DND-41 (cell line): ENCODE measurements around the gene NENF.

ENCODE experiments used
- ATAC-seq: fragments of 200-7000 bp; cut with Tn5 transposase; 3 replicates; pipeline ENCODE4 v1.9.1; 2021; ENCODE audit warnings: low read depth; ENCODE audit not compliant: insufficient read depth
- DNase-seq: peaks from one replicate; pipeline ENCODE4 v3.0.0-alpha.2; 2020
- H2AFZ ChIP-seq: 2 replicates; pipeline ENCODE4 v1.6.0; 2012; ENCODE audit warnings: low read depth, low read length
- H3K27ac ChIP-seq: 2 replicates; pipeline ENCODE4 v1.5.1; 2012; ENCODE audit warnings: low read length, inconsistent platforms
- H3K27me3 ChIP-seq: fragments of 200-600 bp; sonication (generic); 2 replicates; pipeline ENCODE4 v1.6.0; 2012; ENCODE audit warnings: low read length, mild to moderate bottlenecking, inconsistent platforms; ENCODE audit not compliant: insufficient read depth, poor library complexity
- H3K36me3 ChIP-seq: 2 replicates; pipeline ENCODE4 v1.5.1; 2012; ENCODE audit warnings: low read length, inconsistent platforms; ENCODE audit not compliant: insufficient read depth
- H3K4me1 ChIP-seq: 2 replicates; pipeline ENCODE4 v1.5.1; 2012; ENCODE audit warnings: mild to moderate bottlenecking, low read length; ENCODE audit not compliant: insufficient read depth
- H3K4me2 ChIP-seq: 2 replicates; pipeline ENCODE4 v1.6.0; 2012; ENCODE audit warnings: mild to moderate bottlenecking, moderate library complexity, low read length, inconsistent platforms; ENCODE audit not compliant: insufficient read depth
- H3K4me3 ChIP-seq, 2 experiments: fragments of 200-600 bp in 1 of 2; shearing (Covaris generic) in 1 of 2; 2 replicates each; pipeline ENCODE4 v1.5.1; 2012 to 2016; ENCODE audit warnings: inconsistent platforms in 2 of 2, low read length in 2 of 2, mild to moderate bottlenecking in 2 of 2, low read depth in 1 of 2, moderate library complexity in 1 of 2
- H3K79me2 ChIP-seq: 2 replicates; pipeline ENCODE4 v1.6.0; 2012; ENCODE audit warnings: low read length, inconsistent platforms; ENCODE audit not compliant: insufficient read depth
- H3K9ac ChIP-seq: 2 replicates; pipeline ENCODE4 v1.6.0; 2012; ENCODE audit warnings: low read depth, mild to moderate bottlenecking, inconsistent platforms, low read length, moderate library complexity
- H3K9me3 ChIP-seq: 2 replicates; pipeline ENCODE4 v1.5.1; 2012; ENCODE audit warnings: low read length, moderate library complexity, mild to moderate bottlenecking, inconsistent platforms; ENCODE audit not compliant: insufficient read depth, severe bottlenecking
- H4K20me1 ChIP-seq: 2 replicates; pipeline ENCODE4 v1.6.0; 2012; ENCODE audit warnings: low read length; ENCODE audit not compliant: insufficient read depth
- CTCF ChIP-seq: IDR thresholded peaks from 2 replicates; pipeline ENCODE4 v1.5.1; 2012; ENCODE audit warnings: borderline replicate concordance, low read length, moderate library complexity, mild to moderate bottlenecking; ENCODE audit not compliant: poor library complexity, severe bottlenecking; ENCODE audit errors: extremely low read depth
- EZH2 ChIP-seq: IDR thresholded peaks from 3 replicates; pipeline ENCODE4 v1.6.1; 2012; ENCODE audit warnings: borderline replicate concordance, low read depth, mild to moderate bottlenecking, moderate library complexity, low read length, inconsistent platforms; ENCODE audit not compliant: severe bottlenecking

Gene NENF

GRCh38 chr1:212485571-212485912 lies 52.8 kb downstream of the NENF start:
- Histone ChIP-seq H3K9me3 (no peaks in the 10 kb centered on the region), H3K27me3 (peaks cover 7% of the 10 kb centered on the region), H4K20me1 (no peaks in the 10 kb centered on the region), H3K36me3 (no peaks in the 10 kb centered on the region), H3K9ac (no peak overlapping the region), H3K27ac (no peak overlapping the region), H3K4me1 (no peaks in the 10 kb centered on the region), H3K79me2 (no peaks in the 10 kb centered on the region), H3K4me3 (no peak overlapping the region), H3K4me2 (no peak overlapping the region), H2AFZ (no peak overlapping the region)
- DNase-seq (no peak), ATAC-seq (no peak)
- TF ChIP-seq EZH2 (no peak), CTCF (no peak)

GRCh38 chr1:212485913-212486618 lies 53.3 kb downstream of the NENF start:
- DNase-seq = no peak
- H3K4me2 ChIP-seq = no peak overlapping the region

GRCh38 chr1:212486619-212486975 lies 53.9 kb downstream of the NENF start:
- H3K4me3 ChIP-seq = no peak overlapping the region
- peaks cover 4% of the 10 kb centered on the region for H3K27me3 ChIP-seq
- no peaks in the 10 kb centered on the region for H3K9me3 ChIP-seq
- DNase-seq = no peak
- no peak overlapping the region for H3K4me2 ChIP-seq
- H3K79me2 ChIP-seq = no peaks in the 10 kb centered on the region
- no peaks in the 10 kb centered on the region for H4K20me1 ChIP-seq
- no peak overlapping the region for H3K9ac ChIP-seq
- no peak overlapping the region for H2AFZ ChIP-seq
- no peaks in the 10 kb centered on the region for H3K36me3 ChIP-seq
- H3K27ac ChIP-seq = no peak overlapping the region
- TF ChIP-seq EZH2 (no peak), CTCF (no peak)
- no peak for ATAC-seq
- H3K4me1 ChIP-seq = no peaks in the 10 kb centered on the region

More at GRCh38 chr1:212485913-212486618, 53.3 kb downstream of the NENF start:
- TF ChIP-seq CTCF = no peak
- no peak for TF ChIP-seq EZH2
- Histone ChIP-seq H4K20me1 (no peaks in the 10 kb centered on the region), H3K9ac (no peak overlapping the region), H3K4me3 (no peak overlapping the region), H3K27ac (no peak overlapping the region), H3K79me2 (no peaks in the 10 kb centered on the region), H3K36me3 (no peaks in the 10 kb centered on the region), H3K27me3 (peaks cover 4% of the 10 kb centered on the region), H3K9me3 (no peaks in the 10 kb centered on the region), H3K4me1 (no peaks in the 10 kb centered on the region), H2AFZ (no peak overlapping the region)
- no peak for ATAC-seq
